ENCODE measurements around the gene FRMD1.

The FRMD1 gene

GRCh38 chr6:168034537-168034936, 44.5 kb downstream of the FRMD1 start:
- FAIRE-seq (no peak), DNase-seq (ENCODE audit: extremely low spot score, insufficient read length, low read depth) (no peak)

- FAIRE-seq (no peak), DNase-seq (ENCODE audit: extremely low spot score, insufficient read length, low read depth) (no peak)
These were observed 45.2 kb downstream of the FRMD1 start for GRCh38 chr6:168033791-168034190.

- FAIRE-seq (no peak), DNase-seq (ENCODE audit: extremely low spot score, insufficient read length, low read depth) (no peak)
These were observed 46.8 kb downstream of the FRMD1 start for GRCh38 chr6:168032005-168032760.

GRCh38 chr6:168031411-168031971, 47.5 kb downstream of the FRMD1 start:
- FAIRE-seq (no peak), DNase-seq (ENCODE audit: extremely low spot score, insufficient read length, low read depth) (no peak)

- FAIRE-seq (no peak), DNase-seq (ENCODE audit: extremely low spot score, insufficient read length, low read depth) (no peak)
These were observed 48.1 kb downstream of the FRMD1 start for GRCh38 chr6:168030908-168031307.

GRCh38 chr6:168030218-168030746, 48.7 kb downstream of the FRMD1 start:
- no peak for DNase-seq (ENCODE audit: extremely low spot score, insufficient read length, low read depth)
- no peak for FAIRE-seq

- FAIRE-seq (no peak), DNase-seq (ENCODE audit: extremely low spot score, insufficient read length, low read depth) (no peak)
These were observed 49.4 kb downstream of the FRMD1 start for GRCh38 chr6:168029459-168030217.

GRCh38 chr6:168028181-168028580, 50.8 kb downstream of the FRMD1 start:
- FAIRE-seq (no peak), DNase-seq (ENCODE audit: extremely low spot score, insufficient read length, low read depth) (no peak)

GRCh38 chr6:168027521-168027920, 51.5 kb downstream of the FRMD1 start:
- DNase-seq (ENCODE audit: extremely low spot score, insufficient read length, low read depth): no peak
- FAIRE-seq: no peak

- no peak for FAIRE-seq
- no peak for DNase-seq (ENCODE audit: extremely low spot score, insufficient read length, low read depth)
These were observed 52.1 kb downstream of the FRMD1 start for GRCh38 chr6:168026925-168027324.

GRCh38 chr6:168025831-168026710, 52.9 kb downstream of the FRMD1 start:
- no peak for DNase-seq (ENCODE audit: extremely low spot score, insufficient read length, low read depth)
- FAIRE-seq: no peak

GRCh38 chr6:168024951-168025510, 54.0 kb downstream of the FRMD1 start:
- no peak for FAIRE-seq
- DNase-seq (ENCODE audit: extremely low spot score, insufficient read length, low read depth): no peak

- FAIRE-seq (no peak), DNase-seq (ENCODE audit: extremely low spot score, insufficient read length, low read depth) (no peak)
These were observed 56.3 kb downstream of the FRMD1 start for GRCh38 chr6:168022488-168023321.

GRCh38 chr6:168021581-168021980, 57.4 kb downstream of the FRMD1 start:
- no peak for FAIRE-seq
- no peak for DNase-seq (ENCODE audit: extremely low spot score, insufficient read length, low read depth)

GRCh38 chr6:168020242-168020641, 58.8 kb downstream of the FRMD1 start:
- DNase-seq (ENCODE audit: extremely low spot score, insufficient read length, low read depth): no peak
- FAIRE-seq: no peak

GRCh38 chr6:168018664-168019063, 60.3 kb downstream of the FRMD1 start:
- no peak for FAIRE-seq
- no peak for DNase-seq (ENCODE audit: extremely low spot score, insufficient read length, low read depth)

- FAIRE-seq (no peak), DNase-seq (ENCODE audit: extremely low spot score, insufficient read length, low read depth) (no peak)
These were observed 61.4 kb downstream of the FRMD1 start for GRCh38 chr6:168017629-168018028.

GRCh38 chr6:168016721-168017525, 62.1 kb downstream of the FRMD1 start:
- no peak for FAIRE-seq
- no peak for DNase-seq (ENCODE audit: extremely low spot score, insufficient read length, low read depth)

Data from GM18507 (cell line).